Breast epithelium (tissue), 4 donors: ENCODE measurements around the gene WDR1. TPM values are rescaled to one million over a fixed set of nuclear protein-coding genes. Genes with fewer than 3 reads are reported as not detected.

Source experiments
- DNase-seq, 2 donors: peaks; one replicate each; pipeline ENCODE4 v3.0.0-alpha.2; 2019; ENCODE audit warnings: low spot score in 2 of 2
- H3K27ac ChIP-seq, 2 donors: fragments of 200-600 bp; sonication (generic) in 1 of 2; one replicate each; pipeline ENCODE4 v1.5.1; 2016 to 2019; ENCODE audit warnings: mild to moderate bottlenecking in 1 of 2
- H3K27me3 ChIP-seq, 2 donors: fragments of 200-600 bp; sonication (generic) in 1 of 2; one replicate each; pipeline versions ENCODE4 v1.5.1 to v1.6.0; 2017 to 2019; ENCODE audit warnings: control low read depth in 1 of 2, mild to moderate bottlenecking in 1 of 2
- H3K36me3 ChIP-seq: fragments of 200-600 bp; one replicate; pipeline ENCODE4 v1.5.1; 2019
- H3K4me1 ChIP-seq, 2 donors: fragments of 200-600 bp; sonication (generic); one replicate each; pipeline ENCODE4 v1.5.1; 2016 to 2019; ENCODE audit warnings: control low read depth in 1 of 2
- H3K4me3 ChIP-seq, 3 donors: fragments of 200-600 bp; sonication (generic); 1 replicate in 2 of 3; 2 replicates in 1 of 3; pipeline ENCODE4 v1.5.1; 2016 to 2019; ENCODE audit warnings: mild to moderate bottlenecking in 3 of 3, moderate library complexity in 2 of 3
- H3K9me3 ChIP-seq, 2 donors: fragments of 200-600 bp; sonication (generic) in 1 of 2; one replicate each; pipeline ENCODE4 v1.5.1; 2016 to 2019; ENCODE audit warnings: control low read depth in 1 of 2
- POLR2A ChIP-seq: fragments of 450-650 bp; IDR thresholded peaks from one replicate; pipeline ENCODE4 v1.6.1; 2016; ENCODE audit warnings: antibody characterized with exemption, mild to moderate bottlenecking, moderate library complexity
- POLR2AphosphoS5 ChIP-seq, 3 donors: sonication (generic); formaldehyde crosslinking; IDR thresholded peaks; one replicate each; pipeline ENCODE4 v1.6.1; 2017; ENCODE audit warnings: antibody characterized with exemption in 3 of 3
- intact Hi-C: fragments of 100-400 bp; cut with DNase I; formaldehyde crosslinking; loops from one replicate; pipeline ENCODE4 v1.15.1; 2023; ENCODE audit warnings: low total_unique reads
- total RNA-seq, 3 donors: library from RNA; depleted of rRNA; stranded (reverse); fragments of >200 nt; gene quantifications; one replicate each; pipeline ENCODE4 v1.1.0, GENCODE V29; 2016
- TF ChIP-seq, protein P1 (sequence below), 3 donors: fragments of 450-650 bp; IDR thresholded peaks; one replicate each; pipeline ENCODE4 v1.5.1; 2016 to 2017; ENCODE audit warnings: antibody characterized with exemption in 3 of 3, mild to moderate bottlenecking in 3 of 3, moderate library complexity in 3 of 3

WDR1 gene
- total RNA-seq, 3 donors from 2014 or later, result 93.9 to 142 (median 127) TPM

DNA sequence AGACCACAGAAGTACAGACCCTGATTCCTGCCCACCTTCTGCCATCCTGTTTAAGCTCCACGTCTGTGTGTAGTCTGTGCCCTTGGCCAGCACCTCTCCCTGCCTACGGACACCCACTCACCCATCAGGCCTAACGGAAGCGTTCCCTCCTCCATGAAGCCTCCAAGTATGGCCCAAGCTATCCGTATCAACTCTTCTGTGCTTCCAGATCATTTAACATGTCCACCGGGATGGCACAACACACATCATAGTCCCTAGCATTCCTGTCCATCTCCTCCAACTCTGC, 11.7 kb downstream of the WDR1 start:
- intact Hi-C loops, result no loop called here
- no peak for DNase-seq
- no peaks in the 10 kb centered on the region for H3K36me3 ChIP-seq
- peak overlapping the region in 1 of 3 donors; percentile 31 for H3K4me3 ChIP-seq
- no peaks in the 10 kb centered on the region for H3K9me3 ChIP-seq
- TF ChIP-seq POLR2AphosphoS5 (IDR thresholded peaks at IDR 0.05) (no peak), POLR2A (no peak)
- TF ChIP-seq, protein P1, sequence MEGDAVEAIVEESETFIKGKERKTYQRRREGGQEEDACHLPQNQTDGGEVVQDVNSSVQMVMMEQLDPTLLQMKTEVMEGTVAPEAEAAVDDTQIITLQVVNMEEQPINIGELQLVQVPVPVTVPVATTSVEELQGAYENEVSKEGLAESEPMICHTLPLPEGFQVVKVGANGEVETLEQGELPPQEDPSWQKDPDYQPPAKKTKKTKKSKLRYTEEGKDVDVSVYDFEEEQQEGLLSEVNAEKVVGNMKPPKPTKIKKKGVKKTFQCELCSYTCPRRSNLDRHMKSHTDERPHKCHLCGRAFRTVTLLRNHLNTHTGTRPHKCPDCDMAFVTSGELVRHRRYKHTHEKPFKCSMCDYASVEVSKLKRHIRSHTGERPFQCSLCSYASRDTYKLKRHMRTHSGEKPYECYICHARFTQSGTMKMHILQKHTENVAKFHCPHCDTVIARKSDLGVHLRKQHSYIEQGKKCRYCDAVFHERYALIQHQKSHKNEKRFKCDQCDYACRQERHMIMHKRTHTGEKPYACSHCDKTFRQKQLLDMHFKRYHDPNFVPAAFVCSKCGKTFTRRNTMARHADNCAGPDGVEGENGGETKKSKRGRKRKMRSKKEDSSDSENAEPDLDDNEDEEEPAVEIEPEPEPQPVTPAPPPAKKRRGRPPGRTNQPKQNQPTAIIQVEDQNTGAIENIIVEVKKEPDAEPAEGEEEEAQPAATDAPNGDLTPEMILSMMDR (IDR thresholded peaks at IDR 0.05), result no peak
- H3K27ac ChIP-seq, result peak overlapping the region; percentile 76 to 88
- H3K4me1 ChIP-seq, result peaks cover 17 to 31% of the 10 kb centered on the region in 2 donors
- no peaks in the 10 kb centered on the region for H3K27me3 ChIP-seq

DNA sequence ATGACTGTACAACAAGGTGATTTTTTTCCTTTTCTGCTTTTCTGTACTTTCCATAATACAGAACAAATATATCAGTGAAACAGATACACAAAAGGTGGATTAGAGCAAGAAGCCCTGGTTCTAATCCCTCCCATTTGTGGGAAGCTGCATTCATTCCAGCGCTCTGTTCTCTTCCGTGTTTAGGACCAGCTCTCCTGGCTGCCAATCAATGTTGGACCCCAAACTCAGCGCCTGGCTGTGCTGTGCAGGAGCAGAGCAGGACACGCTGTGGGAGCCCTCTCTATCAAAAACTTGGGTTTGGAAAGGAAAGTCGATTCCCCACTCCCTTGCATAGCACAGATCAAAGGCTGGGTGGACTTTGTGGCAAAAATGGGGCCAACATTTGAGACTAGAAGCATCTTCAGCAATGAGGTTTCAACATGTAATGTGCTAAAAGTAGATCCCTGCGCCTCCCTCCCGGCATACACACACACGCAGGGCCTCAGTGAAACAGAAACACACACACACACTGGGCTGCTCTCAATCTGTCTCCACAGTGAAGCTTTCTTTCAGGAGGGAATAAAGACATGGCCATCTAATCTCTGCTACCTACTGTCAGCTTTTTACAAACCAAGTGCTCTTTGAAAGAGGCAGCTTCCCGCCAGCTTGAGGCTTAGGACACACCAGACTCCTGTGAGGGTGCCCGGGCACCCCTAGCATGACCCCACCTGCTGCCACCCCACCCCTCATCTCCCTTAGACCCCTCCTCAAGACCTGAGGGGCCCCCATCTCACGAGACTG, 12.2 kb downstream of the WDR1 start:
- TF ChIP-seq POLR2A (no peak), POLR2AphosphoS5 (IDR thresholded peaks at IDR 0.05) (no peak)
- TF ChIP-seq, protein P1 (IDR thresholded peaks at IDR 0.05), result no peak
- intact Hi-C loops, result no loop called here
- DNase-seq, result no peak
- peaks cover 17 to 31% of the 10 kb centered on the region in 2 donors for H3K4me1 ChIP-seq
- H3K4me3 ChIP-seq, result peak overlapping the region in 1 of 3 donors; percentile 31
- H3K27me3 ChIP-seq, result no peaks in the 10 kb centered on the region
- H3K27ac ChIP-seq, result peak overlapping the region; percentile 76 to 88
- no peaks in the 10 kb centered on the region for H3K9me3 ChIP-seq
- no peaks in the 10 kb centered on the region for H3K36me3 ChIP-seq

DNA sequence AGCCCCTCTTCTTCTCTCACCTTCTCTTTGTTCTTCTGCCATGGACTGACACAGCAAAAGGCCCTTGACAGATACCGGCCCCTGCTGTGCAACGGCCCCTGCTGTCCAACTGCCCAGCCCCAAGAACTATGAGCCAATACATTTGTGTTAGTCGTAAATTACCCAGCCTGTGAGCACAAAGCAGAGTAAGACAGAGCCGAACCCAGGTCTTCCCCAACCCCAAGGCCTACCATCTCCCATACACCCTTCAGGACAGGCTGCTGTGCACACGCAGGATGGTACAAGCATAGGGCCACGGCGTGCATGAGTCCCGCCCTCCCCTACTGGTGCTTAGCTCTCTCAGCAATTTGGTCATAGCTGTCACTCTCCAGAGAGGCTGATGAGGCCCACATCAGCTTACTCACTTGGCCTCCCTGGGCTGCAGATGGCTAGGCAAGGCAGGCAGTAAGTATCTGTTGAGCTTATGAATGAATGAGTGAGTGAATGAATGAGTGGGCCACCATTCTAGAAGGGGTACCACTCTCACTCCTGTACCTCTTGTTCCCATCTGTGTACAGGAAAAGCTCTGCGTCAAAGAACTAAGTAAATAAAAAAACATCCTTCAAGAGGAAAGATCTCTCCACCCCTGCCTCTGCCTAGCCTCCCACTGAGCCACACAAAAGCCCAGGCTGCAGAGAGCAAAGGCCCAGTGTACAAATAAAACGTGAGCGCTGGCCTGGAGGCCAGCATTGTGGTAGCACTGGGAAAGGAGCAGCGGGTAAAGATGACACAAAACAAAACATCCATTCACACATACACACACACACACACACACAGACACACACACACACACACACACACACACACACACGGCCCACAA, 13.9 kb downstream of the WDR1 start:
- H3K4me1 ChIP-seq, result peaks cover 13 to 21% of the 10 kb centered on the region in 2 donors
- no peaks in the 10 kb centered on the region for H3K36me3 ChIP-seq

DNA sequence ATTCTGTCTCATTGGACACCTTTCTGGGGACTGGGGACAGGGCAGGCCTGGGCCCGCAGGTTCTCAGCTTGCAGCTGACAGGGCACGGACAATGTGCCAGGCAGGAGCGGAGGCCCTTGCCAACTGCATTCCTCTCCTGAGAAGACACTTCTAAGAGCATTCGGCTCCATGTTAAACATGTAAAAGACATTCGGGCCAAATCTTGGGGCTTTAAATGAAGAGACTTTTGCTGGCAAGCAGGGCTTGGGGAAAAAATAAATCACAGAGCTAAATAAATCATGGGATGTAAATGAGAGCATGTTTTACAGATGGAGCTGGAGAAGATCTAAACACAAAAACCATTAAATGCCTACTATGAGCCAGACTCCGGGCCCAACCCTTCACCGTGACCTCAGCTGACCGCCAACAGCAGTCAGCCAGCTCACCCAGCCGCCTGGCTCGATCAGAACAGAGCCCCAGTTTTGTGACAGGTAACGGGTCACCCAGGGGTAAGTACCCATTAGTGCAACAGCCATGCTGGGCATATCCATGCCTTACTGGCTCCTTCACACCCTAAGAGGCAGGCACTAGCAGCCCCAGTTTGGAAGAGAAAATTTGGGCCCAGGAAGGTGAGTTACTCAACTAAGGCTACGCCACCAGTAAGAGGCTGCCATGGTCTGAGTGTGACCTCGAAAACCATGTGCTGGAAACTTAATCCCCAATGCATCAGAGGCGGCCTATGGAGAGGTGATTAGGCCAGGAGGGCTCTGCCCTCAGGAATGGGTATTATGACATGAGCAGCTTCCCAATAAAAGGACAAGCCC, 14.7 kb downstream of the WDR1 start:
- H3K4me1 ChIP-seq, result peaks cover 6 to 12% of the 10 kb centered on the region in 2 donors
- DNase-seq, result peak in 1 of 2 donors; percentile 81
- TF ChIP-seq POLR2AphosphoS5 (IDR thresholded peaks at IDR 0.05), result no peak
- TF ChIP-seq, protein P1 (IDR thresholded peaks at IDR 0.05), result no peak
- no peak for TF ChIP-seq POLR2A
- H3K4me3 ChIP-seq, result no peak overlapping the region
- H3K36me3 ChIP-seq, result no peaks in the 10 kb centered on the region
- intact Hi-C loops, result no loop called here
- peak overlapping the region; percentile 48 to 51 for H3K27ac ChIP-seq
- H3K9me3 ChIP-seq, result no peaks in the 10 kb centered on the region
- no peaks in the 10 kb centered on the region for H3K27me3 ChIP-seq

More for the DNA sequence above, 13.9 kb downstream of the WDR1 start:
- no peak overlapping the region for H3K4me3 ChIP-seq
- no peaks in the 10 kb centered on the region for H3K27me3 ChIP-seq
- DNase-seq, result no peak
- peak overlapping the region in 1 of 2 donors; percentile 51 for H3K27ac ChIP-seq
- TF ChIP-seq POLR2AphosphoS5 (IDR thresholded peaks at IDR 0.05) (no peak), POLR2A (no peak)
- TF ChIP-seq, protein P1 (IDR thresholded peaks at IDR 0.05), result no peak
- H3K9me3 ChIP-seq, result no peaks in the 10 kb centered on the region
- intact Hi-C loops, result no loop called here
